ENCODE data around the gene PATL2. TPM values are rescaled to one million over a fixed set of nuclear protein-coding genes. Genes with fewer than 3 reads are reported as not detected.
A peak's percentile ranks its signal among the peaks of the same experiment; 100 is the strongest.

The PATL2 gene
- total and polyA plus RNA-seq, 2 donors (not counting 1 experiment from before 2014, with no cell fraction given) = 58.9 to 89.4 TPM

GRCh38 chr15:44735482-44736180 is 24.5 kb upstream of the PATL2 start:
- Histone ChIP-seq H3K27me3 (replicated peaks in 1 of 4; ENCODE audit: control extremely low read depth in 1 of 4, control insufficient read depth in 3 of 4, insufficient read depth in 4 of 4, low read length in 3 of 4) (no peaks in the 10 kb centered on the region), H3K36me3 (replicated peaks in 1 of 2; ENCODE audit: control extremely low read depth in 1 of 2, control insufficient read depth in 1 of 2, extremely low read depth in 1 of 2, insufficient read depth in 2 of 2, low read length in 1 of 2) (peaks cover 0 to 7% of the 10 kb centered on the region in 2 experiments), H3K79me2 (ENCODE audit: control insufficient read depth, insufficient read depth, low read length) (peaks cover 75% of the 10 kb centered on the region), H3K27ac (ENCODE audit: low read length in 2 of 2) (peak overlapping the region; percentile 64 to 87), H4K20me1 (ENCODE audit: control insufficient read depth, insufficient read depth, low read length, poor library complexity, severe bottlenecking) (no peaks in the 10 kb centered on the region), H3K9ac (ENCODE audit: low read length) (peak overlapping the region; percentile 49), H3K4me2 (replicated peaks; ENCODE audit: low read depth, low read length, poor library complexity, severe bottlenecking) (peak overlapping the region; percentile 77), H3K4me3 (ENCODE audit: control extremely low read depth in 1 of 5, extremely low read depth in 1 of 5, insufficient read depth in 1 of 5, low read depth in 2 of 5, low read length in 4 of 5) (peak overlapping the region in 3 of 5 experiments; percentile 10 to 34 (median 20)), H3K9me3 (ENCODE audit: control extremely low read depth in 1 of 3, control insufficient read depth in 2 of 3, insufficient read depth in 1 of 3, low read length in 2 of 3) (no peaks in the 10 kb centered on the region), H2AFZ (ENCODE audit: insufficient read depth, low read depth, low read length, poor library complexity, severe bottlenecking) (peak overlapping the region; percentile 70), H3K4me1 (ENCODE audit: control insufficient read depth in 2 of 2, insufficient read depth in 2 of 2, low read length in 2 of 2) (peaks cover 28 to 42% of the 10 kb centered on the region in 2 donors)
- Mint-ChIP-seq H3K4me1 (peaks cover 50% of the 10 kb centered on the region), H3K27ac (peak overlapping the region; percentile 98), H3K4me3 (peak overlapping the region; percentile 89), H3K27me3 (no peaks in the 10 kb centered on the region), H3K9me3 (ENCODE audit: insufficient read depth) (no peaks in the 10 kb centered on the region)
- TF ChIP-seq CTCF (IDR thresholded peaks at IDR 0.05) (peak; percentile 12), EZH2 (IDR thresholded peaks at IDR 0.05; ENCODE audit: borderline replicate concordance, insufficient read depth, low read depth, low read length, poor library complexity, severe bottlenecking) (no peak)
- CTCF ChIA-PET = interaction anchor here (0.6 to 18.0 kb wide), 22 partner anchors 7 to 157 kb away, joined by 3 to 529 read pairs (median 6); partner anchors contain the start of genes B2M, PATL2 and SPG11
- ATAC-seq (ENCODE audit: low read depth) (peak; percentile 68), DNase-seq (peak; percentile 57)
- 47% methylated on average over 6 of the region's 8 CpGs for WGBS (ENCODE audit: insufficient coverage)
- POLR2A ChIA-PET = interaction anchor here (0.5 to 34.6 kb wide), 6 partner anchors 8 to 150 kb away, joined by 4 to 819 read pairs (median 33); partner anchors contain the start of genes B2M, PATL2 and SPG11
- intact Hi-C loops (cut with micrococcal nuclease) = no loop called here

All from B cell (primary cell).